HepG2 (cell line): ENCODE data around the gene TCEANC2. TPM values are rescaled to one million over a fixed set of nuclear protein-coding genes. Genes with fewer than 3 reads are reported as not detected.
A peak's percentile ranks its signal among the peaks of the same experiment; 100 is the strongest.

ENCODE experiments used
- ELF3 ChIP-seq: IDR thresholded peaks from 2 replicates; pipeline ENCODE4 v1.6.1; 2016; ENCODE audit warnings: missing genetic modification reagents, missing compliant biosample characterization
- FLYWCH1 ChIP-seq: sonication (generic); formaldehyde crosslinking; IDR thresholded peaks from 2 replicates; pipeline ENCODE4 v1.8.1; 2023; ENCODE audit warnings: mild to moderate bottlenecking, missing genetic modification reagents
- GATAD2A ChIP-seq: IDR thresholded peaks from 2 replicates; pipeline ENCODE4 v1.6.1; 2016
- HBP1 ChIP-seq: IDR thresholded peaks from 2 replicates; pipeline ENCODE4 v1.6.1; 2016; ENCODE audit warnings: low read depth, control low read depth
- KDM2A ChIP-seq: sonication (generic); formaldehyde crosslinking; IDR thresholded peaks from 2 replicates; pipeline ENCODE4 v1.4.0; 2020; ENCODE audit warnings: low read depth, missing genetic modification reagents, borderline replicate concordance
- KLF16 ChIP-seq, 2 experiments: sonication (generic) in 1 of 2; formaldehyde crosslinking in 1 of 2; IDR thresholded peaks; 2 replicates each; pipeline versions ENCODE4 v1.6.1 to v1.8.0; 2016 to 2023; ENCODE audit warnings: missing genetic modification reagents in 2 of 2, missing compliant biosample characterization in 1 of 2
- SOX6 ChIP-seq, 2 experiments: fragments of 450-650 bp in 1 of 2; sonication (generic) in 1 of 2; formaldehyde crosslinking in 1 of 2; IDR thresholded peaks; 2 replicates each; pipeline versions ENCODE4 v1.4.0 to v1.6.1; 2017 to 2020; ENCODE audit warnings: antibody characterized with exemption in 1 of 2, mild to moderate bottlenecking in 1 of 2, missing genetic modification reagents in 1 of 2
- TBX3 ChIP-seq: fragments of 450-650 bp; IDR thresholded peaks from 2 replicates; pipeline ENCODE4 v1.6.1; 2017; ENCODE audit warnings: antibody characterized with exemption, mild to moderate bottlenecking, inconsistent platforms, borderline replicate concordance
- TEAD3 ChIP-seq: optimal IDR thresholded peaks from 2 replicates; pipeline ENCODE3; 2016; ENCODE audit warnings: borderline replicate concordance
- THAP11 ChIP-seq: IDR thresholded peaks from 2 replicates; pipeline ENCODE4 v1.6.1; 2016; ENCODE audit warnings: missing biosample characterization, missing genetic modification reagents
- TOE1 ChIP-seq: sonication (generic); formaldehyde crosslinking; IDR thresholded peaks from 2 replicates; pipeline ENCODE4 v1.4.0; 2020; ENCODE audit warnings: mild to moderate bottlenecking, missing genetic modification reagents
- ZHX1 ChIP-seq: sonication (generic); formaldehyde crosslinking; IDR thresholded peaks from 2 replicates; pipeline ENCODE4 v1.8.1; 2022; ENCODE audit warnings: low read depth, mild to moderate bottlenecking, missing genetic modification reagents
- ZNF468 ChIP-seq: sonication (generic); formaldehyde crosslinking; IDR thresholded peaks from 2 replicates; pipeline ENCODE4 v1.8.0; 2022; ENCODE audit warnings: mild to moderate bottlenecking, moderate library complexity, missing genetic modification reagents
- ZNF496 ChIP-seq: sonication (generic); formaldehyde crosslinking; IDR thresholded peaks from 2 replicates; pipeline ENCODE4 v1.8.1; 2023; ENCODE audit warnings: mild to moderate bottlenecking, moderate library complexity, missing genetic modification reagents; ENCODE audit not compliant: insufficient replicate concordance
- polyA plus RNA-seq, 8 experiments: library from polyadenylated mRNA; depleted of rRNA in 3 of 8; stranded (reverse) in 7 of 8; unstranded in 1 of 8; fragments of >200 nt; fragmentation: Illumina TruSeq in 4 of 8; extraction: Trizol in 4 of 8; gene quantifications; 2 replicates each; pipeline versions ENCODE4 v1.2.1 to v1.2.3, GENCODE V29; 2011 to 2016; ENCODE audit warnings: low read depth in 4 of 8, missing spikeins in 1 of 8, mixed read lengths in 1 of 8; ENCODE audit not compliant: insufficient read depth in 1 of 8
- total RNA-seq, 5 experiments: library from RNA; depleted of rRNA; stranded (reverse); fragments of >200 nt; fragmentation: Illumina TruSeq; extraction: Trizol; gene quantifications; 2 replicates each; pipeline ENCODE4 v1.2.3, GENCODE V29; 2016; ENCODE audit warnings: low read depth in 1 of 5
- TF ChIP-seq, protein P1 (sequence below): IDR thresholded peaks from 2 replicates; pipeline ENCODE4 v1.6.1; 2012; ENCODE audit warnings: inconsistent platforms
- TF ChIP-seq, protein P2 (sequence below): sonication (generic); formaldehyde crosslinking; IDR thresholded peaks from 2 replicates; pipeline ENCODE4 v1.4.0; 2020; ENCODE audit warnings: missing genetic modification reagents, borderline replicate concordance
- TF ChIP-seq, protein P3 (sequence below): sonication (generic); formaldehyde crosslinking; IDR thresholded peaks from 2 replicates; pipeline ENCODE4 v1.4.0; 2020; ENCODE audit warnings: mild to moderate bottlenecking, low read depth, missing genetic modification reagents

TCEANC2 gene
- total and polyA plus RNA-seq, 2 of the 13 experiments (the other 11 are each of a cell fraction or from before 2014, with no cell fraction given) = 3.8 to 5.0 TPM

DNA sequence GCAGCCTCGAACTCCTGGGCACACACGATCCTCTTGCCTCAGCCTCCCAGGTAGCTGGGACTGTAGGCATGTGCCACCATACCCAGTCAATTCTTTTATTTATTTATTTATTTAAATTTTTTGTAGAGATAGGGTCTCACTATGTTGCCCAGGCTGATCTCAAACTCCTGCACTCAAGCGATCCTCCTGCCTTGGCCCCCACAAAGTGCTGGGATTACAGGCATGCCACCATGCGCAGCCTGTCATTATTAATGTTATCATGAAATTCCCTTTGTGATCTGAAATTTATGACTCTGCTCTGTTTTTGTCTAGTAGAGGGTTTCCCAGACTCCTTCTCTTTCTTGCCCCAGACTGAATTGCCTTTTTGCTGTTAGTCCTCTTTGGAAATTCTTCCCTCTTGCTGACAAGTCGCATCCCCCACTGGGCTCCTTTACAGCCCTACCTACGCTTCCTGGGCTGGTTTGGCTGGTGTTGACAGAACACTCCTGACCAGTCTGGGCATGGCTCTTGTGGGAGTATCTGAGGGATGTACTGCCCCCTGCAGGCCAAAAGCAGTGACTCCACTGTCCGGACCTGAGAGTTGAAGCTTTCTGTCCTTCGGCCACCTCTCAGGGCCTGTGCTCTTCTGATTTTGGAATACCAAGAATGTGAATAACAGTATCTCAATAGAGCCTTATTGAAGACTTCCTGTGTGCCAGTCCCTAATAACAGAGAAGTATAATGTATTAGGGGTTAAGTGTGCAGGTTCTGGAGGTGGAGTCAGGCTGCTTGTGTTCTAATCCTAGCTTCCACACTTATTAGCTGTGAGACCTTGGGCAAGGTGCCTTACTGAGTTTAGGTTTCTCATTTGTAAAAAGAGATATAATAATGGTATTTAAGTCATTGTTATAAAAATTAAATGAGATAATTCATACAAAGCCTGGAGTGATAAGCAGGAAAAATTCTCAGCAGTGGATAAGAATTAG lies 28.2 kb downstream of the TCEANC2 start (continued):
- TF ChIP-seq ZNF496 (CRISPR knock-in tag) (no peak), FLYWCH1 (CRISPR knock-in tag) (no peak), GATAD2A (peak; percentile 71; the same call in 1 of the 2 replicates), ZNF468 (CRISPR knock-in tag) (peak; percentile 38; the same call in 1 of the 2 replicates), ELF3 (CRISPR knock-in tag) (peak; percentile 24; the same call in 1 of the 2 replicates), TEAD3 (CRISPR knock-in tag) (peak; percentile 64), SOX6 (IDR thresholded peaks at IDR 0.05) (no peak), SOX6 (CRISPR knock-in tag; IDR thresholded peaks at IDR 0.05) (peak; percentile 26; the same call in 1 of the 2 replicates), HBP1 (CRISPR knock-in tag) (0 out of 2 replicates have a peak, but pooled peaks have one; percentile 62), TOE1 (CRISPR knock-in tag) (no peak), KDM2A (CRISPR knock-in tag) (peak; percentile 47; the same call in 1 of the 2 replicates), ZHX1 (CRISPR knock-in tag) (no peak), THAP11 (CRISPR knock-in tag) (peak; percentile 46), KLF16 (CRISPR knock-in tag; IDR thresholded peaks at IDR 0.05) (0 out of 4 replicates have a peak, but pooled peaks of 1 of the 2 experiments have one; percentile 44), TBX3 (no peak)
- TF ChIP-seq, protein P1, sequence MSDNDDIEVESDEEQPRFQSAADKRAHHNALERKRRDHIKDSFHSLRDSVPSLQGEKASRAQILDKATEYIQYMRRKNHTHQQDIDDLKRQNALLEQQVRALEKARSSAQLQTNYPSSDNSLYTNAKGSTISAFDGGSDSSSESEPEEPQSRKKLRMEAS = peak; percentile 27; the same call in 1 of the 2 replicates
- TF ChIP-seq, protein P2, sequence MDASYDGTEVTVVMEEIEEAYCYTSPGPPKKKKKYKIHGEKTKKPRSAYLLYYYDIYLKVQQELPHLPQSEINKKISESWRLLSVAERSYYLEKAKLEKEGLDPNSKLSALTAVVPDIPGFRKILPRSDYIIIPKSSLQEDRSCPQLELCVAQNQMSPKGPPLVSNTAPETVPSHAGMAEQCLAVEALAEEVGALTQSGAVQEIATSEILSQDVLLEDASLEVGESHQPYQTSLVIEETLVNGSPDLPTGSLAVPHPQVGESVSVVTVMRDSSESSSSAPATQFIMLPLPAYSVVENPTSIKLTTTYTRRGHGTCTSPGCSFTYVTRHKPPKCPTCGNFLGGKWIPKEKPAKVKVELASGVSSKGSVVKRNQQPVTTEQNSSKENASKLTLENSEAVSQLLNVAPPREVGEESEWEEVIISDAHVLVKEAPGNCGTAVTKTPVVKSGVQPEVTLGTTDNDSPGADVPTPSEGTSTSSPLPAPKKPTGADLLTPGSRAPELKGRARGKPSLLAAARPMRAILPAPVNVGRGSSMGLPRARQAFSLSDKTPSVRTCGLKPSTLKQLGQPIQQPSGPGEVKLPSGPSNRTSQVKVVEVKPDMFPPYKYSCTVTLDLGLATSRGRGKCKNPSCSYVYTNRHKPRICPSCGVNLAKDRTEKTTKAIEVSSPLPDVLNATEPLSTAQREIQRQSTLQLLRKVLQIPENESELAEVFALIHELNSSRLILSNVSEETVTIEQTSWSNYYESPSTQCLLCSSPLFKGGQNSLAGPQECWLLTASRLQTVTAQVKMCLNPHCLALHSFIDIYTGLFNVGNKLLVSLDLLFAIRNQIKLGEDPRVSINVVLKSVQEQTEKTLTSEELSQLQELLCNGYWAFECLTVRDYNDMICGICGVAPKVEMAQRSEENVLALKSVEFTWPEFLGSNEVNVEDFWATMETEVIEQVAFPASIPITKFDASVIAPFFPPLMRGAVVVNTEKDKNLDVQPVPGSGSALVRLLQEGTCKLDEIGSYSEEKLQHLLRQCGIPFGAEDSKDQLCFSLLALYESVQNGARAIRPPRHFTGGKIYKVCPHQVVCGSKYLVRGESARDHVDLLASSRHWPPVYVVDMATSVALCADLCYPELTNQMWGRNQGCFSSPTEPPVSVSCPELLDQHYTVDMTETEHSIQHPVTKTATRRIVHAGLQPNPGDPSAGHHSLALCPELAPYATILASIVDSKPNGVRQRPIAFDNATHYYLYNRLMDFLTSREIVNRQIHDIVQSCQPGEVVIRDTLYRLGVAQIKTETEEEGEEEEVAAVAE = no peak
- TF ChIP-seq, protein P3, sequence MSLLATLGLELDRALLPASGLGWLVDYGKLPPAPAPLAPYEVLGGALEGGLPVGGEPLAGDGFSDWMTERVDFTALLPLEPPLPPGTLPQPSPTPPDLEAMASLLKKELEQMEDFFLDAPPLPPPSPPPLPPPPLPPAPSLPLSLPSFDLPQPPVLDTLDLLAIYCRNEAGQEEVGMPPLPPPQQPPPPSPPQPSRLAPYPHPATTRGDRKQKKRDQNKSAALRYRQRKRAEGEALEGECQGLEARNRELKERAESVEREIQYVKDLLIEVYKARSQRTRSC = no peak
